Activated T-cell treated with anti-CD3 and anti-CD28 coated beads, Interleukin-2, amount 50 U/mL, for 24 hours (primary cell): ENCODE results near the gene STXBP6.

Source experiments
- DNase-seq: peaks from one replicate; pipeline ENCODE4 v3.0.0-alpha.2; 2020
- H3K27ac Mint-ChIP-seq: 2 replicates; pipeline ENCODE4 v1.8.0; 2020; ENCODE audit warnings: mild to moderate bottlenecking, mixed read lengths
- H3K27me3 Mint-ChIP-seq: 2 replicates; pipeline ENCODE4 v1.8.0; 2020; ENCODE audit warnings: mixed read lengths
- H3K36me3 Mint-ChIP-seq: 2 replicates; pipeline ENCODE4 v1.8.0; 2020; ENCODE audit warnings: low read depth, mixed read lengths
- H3K4me1 Mint-ChIP-seq: 2 replicates; pipeline ENCODE4 v1.8.0; 2020; ENCODE audit warnings: low read depth, mixed read lengths
- H3K4me3 Mint-ChIP-seq: 2 replicates; pipeline ENCODE4 v1.8.0; 2020; ENCODE audit warnings: mild to moderate bottlenecking, moderate library complexity, mixed read lengths
- H3K9me3 Mint-ChIP-seq: 2 replicates; pipeline ENCODE4 v1.8.0; 2020; ENCODE audit warnings: mixed read lengths

Gene STXBP6

DNA sequence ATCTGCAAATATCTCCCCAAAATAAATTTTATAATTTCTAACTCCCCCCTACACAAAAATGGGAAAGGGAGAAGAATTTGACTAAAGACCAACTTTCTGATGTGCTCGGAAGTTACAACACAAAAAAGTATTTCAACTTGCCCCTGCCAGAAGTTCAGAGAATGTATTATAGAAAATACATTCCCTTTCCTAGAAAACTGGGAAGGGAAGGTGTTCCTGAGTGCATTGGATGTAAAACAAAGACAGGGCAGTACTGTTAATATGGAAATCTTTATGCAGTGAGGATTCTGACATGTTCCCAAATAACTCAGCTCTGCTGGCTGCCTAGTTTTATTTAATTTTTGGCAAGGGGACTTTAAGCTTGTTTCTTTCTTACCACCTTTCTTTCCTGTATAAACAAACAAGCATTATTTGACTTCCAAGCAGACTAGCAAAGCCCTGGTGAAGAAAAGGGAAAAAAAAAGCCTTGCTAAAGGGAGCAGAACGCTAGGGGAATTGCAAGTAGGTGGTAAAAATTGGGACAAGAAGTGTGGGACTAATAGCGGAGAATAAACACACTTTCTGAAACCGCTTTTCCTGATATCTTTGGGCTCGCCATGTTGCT lies 124.1 kb downstream of the STXBP6 start:
- Mint-ChIP-seq H3K9me3 (no peaks in the 10 kb centered on the region), H3K36me3 (no peaks in the 10 kb centered on the region), H3K4me1 (no peaks in the 10 kb centered on the region), H3K27me3 (peaks cover 18% of the 10 kb centered on the region), H3K27ac (no peak overlapping the region), H3K4me3 (no peak overlapping the region)
- DNase-seq, result no peak

DNA sequence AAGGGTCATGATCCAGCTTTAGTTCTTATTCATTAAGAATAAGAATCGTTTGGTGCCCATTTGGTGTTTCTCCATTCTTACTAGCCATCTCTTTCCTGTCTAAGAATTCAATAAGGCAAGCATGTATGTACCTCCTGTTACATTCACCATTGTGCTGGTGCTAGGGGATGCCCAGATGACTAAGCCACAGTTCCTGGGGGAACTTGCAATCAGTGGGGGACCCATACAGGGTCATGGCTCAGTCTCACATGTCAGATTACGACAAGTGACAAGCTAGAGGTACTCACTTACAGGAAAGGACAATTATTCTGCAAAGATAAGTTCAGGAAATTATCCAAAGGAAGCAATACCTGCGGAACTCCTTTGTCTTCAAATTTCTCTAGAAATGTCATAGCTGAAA lies 125.4 kb downstream of the STXBP6 start:
- no peak overlapping the region for H3K27ac Mint-ChIP-seq
- H3K4me1 Mint-ChIP-seq, result no peaks in the 10 kb centered on the region
- H3K4me3 Mint-ChIP-seq, result no peak overlapping the region
- H3K36me3 Mint-ChIP-seq, result no peaks in the 10 kb centered on the region
- H3K9me3 Mint-ChIP-seq, result no peaks in the 10 kb centered on the region
- DNase-seq, result no peak
- H3K27me3 Mint-ChIP-seq, result peaks cover 18% of the 10 kb centered on the region

DNA sequence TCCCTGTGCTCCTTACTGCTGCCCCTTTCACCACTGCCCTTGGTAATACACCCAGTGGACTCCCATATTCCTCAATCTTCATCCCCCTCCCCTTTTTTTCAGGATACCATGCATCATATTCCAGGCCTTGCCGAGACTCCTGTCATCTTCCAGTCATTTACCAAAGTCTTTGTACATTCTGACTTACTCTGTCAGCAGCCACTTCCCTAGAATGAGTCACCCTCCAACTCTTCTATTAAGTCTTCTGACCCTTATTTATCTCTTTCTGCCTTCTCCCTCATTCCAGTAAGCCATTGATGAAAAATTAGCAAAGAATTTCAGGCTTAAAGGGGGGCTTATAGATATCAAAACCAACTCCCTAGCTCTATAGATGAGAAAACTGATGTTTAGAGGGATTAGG lies 128.0 kb downstream of the STXBP6 start:
- DNase-seq, result no peak
- no peak overlapping the region for H3K4me3 Mint-ChIP-seq
- no peaks in the 10 kb centered on the region for H3K4me1 Mint-ChIP-seq
- H3K9me3 Mint-ChIP-seq, result no peaks in the 10 kb centered on the region
- peaks cover 23% of the 10 kb centered on the region for H3K27me3 Mint-ChIP-seq
- H3K27ac Mint-ChIP-seq, result no peak overlapping the region
- no peaks in the 10 kb centered on the region for H3K36me3 Mint-ChIP-seq

DNA sequence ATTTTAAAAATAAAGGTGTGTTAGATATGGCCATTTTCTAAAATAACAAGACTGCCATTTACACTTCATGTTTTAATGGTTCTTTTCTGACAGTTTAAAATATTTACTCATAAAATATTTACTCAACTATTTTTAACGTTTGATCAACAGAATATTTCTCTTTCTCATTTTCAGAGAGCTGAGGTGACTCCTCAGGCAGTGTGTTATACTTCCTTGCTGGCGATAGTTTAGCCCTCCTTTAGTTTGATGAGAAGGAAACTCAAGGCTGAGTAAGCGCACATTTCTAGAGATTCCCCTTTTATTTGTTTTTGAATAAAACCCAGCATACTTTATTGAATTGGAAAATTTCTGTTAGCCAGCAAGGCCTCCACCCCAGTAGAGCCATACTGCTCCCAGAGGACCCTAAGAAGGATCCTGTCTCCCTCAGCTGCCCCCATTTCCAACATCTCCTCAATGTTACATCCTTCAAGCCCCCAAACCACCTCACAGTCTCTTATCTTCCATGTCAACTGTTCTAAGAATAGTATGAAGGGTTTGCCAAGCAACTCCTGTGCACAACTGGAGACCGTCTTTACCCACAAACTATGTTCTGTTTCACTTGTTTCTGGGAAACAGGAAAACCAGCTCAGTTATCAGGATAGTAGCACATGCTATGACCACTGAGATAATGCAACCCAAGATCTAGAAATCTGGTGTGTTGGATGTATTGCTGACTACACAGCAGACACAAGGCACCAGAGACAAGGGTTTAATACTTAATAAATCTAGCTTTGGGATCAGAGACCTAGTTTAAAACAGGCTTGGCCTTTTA lies 129.5 kb downstream of the STXBP6 start:
- no peak for DNase-seq
- Mint-ChIP-seq H3K36me3 (no peaks in the 10 kb centered on the region), H3K4me1 (no peaks in the 10 kb centered on the region), H3K27ac (no peak overlapping the region), H3K4me3 (no peak overlapping the region), H3K9me3 (no peaks in the 10 kb centered on the region), H3K27me3 (peaks cover 29% of the 10 kb centered on the region)

DNA sequence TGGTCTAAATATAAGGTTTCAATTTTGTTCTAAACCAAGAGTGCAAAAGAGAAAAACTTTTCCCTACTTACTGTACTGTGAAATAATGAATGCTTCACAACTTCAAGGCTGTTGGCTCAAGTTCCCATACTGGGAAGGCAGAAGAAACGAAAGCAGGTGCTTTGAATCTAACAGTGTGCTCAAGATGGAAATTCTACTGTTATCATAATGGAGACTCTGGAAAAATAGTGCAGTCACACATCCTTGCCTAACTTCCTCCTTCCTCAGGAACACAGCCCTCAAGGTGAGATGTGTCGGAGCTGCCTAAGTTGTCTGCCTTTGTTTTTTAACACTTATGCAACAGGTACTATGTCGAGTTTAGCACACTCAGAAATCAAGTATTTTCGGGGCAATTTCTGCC lies 131.1 kb downstream of the STXBP6 start:
- no peak for DNase-seq
- Mint-ChIP-seq H3K9me3 (no peaks in the 10 kb centered on the region), H3K4me3 (no peak overlapping the region), H3K27ac (no peak overlapping the region), H3K36me3 (no peaks in the 10 kb centered on the region), H3K27me3 (peaks cover 29% of the 10 kb centered on the region), H3K4me1 (no peaks in the 10 kb centered on the region)

DNA sequence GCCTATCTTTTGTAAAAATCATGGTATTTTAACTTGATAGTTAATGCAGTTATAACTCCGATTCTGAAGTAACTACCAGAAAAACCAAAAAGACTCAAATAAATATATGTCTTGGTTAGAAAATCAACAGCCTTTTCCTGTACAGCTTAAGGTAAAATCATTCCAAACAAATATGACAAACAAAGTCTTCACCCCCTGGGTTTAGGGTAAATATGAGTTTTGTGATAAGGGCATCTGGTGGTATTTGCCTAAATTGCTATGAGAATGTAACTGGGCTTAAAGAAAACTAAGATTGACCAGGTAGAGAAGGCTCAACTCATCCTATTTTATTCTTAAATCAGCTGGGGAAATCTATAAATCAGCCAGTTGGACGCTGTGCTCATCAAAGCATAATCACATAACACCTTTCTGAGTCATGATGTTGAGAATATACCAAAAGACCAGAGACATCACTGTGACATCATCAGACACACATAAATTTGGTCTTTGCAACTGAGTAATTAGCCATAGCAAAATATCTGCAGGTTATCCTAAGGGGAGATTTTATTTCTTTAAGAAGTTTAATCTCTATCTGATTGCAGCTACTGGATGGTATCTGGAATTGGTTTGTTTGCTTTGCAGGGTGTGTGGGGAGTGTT lies 133.9 kb downstream of the STXBP6 start:
- H3K4me1 Mint-ChIP-seq, result no peaks in the 10 kb centered on the region

DNA sequence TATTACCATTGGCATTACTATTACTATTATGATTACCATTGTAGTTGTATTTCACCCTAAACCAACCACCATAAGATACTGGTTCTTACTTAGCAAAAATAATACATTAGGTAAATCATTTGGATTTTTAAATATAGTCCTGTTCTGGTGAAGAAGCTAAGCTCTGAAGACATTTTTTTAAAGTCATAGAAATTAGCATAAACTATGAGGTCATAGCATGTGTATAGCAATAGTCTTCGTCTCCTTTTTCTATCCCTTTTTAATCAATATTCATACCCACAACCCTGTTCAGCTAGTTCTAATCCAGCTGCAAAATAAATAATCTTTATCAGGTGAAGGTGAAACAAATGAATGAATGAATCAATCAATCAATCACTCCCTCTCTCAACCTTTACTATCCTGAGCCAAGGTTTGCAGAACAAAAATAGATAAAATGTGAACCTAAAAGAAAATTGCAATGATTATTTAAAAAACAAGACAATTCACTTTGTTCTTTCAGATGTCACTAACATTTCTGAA lies 134.5 kb downstream of the STXBP6 start:
- no peak overlapping the region for H3K4me3 Mint-ChIP-seq

More for the DNA sequence above, 133.9 kb downstream of the STXBP6 start:
- Mint-ChIP-seq H3K9me3 (no peaks in the 10 kb centered on the region), H3K27ac (no peak overlapping the region), H3K27me3 (peaks cover 31% of the 10 kb centered on the region), H3K4me3 (no peak overlapping the region), H3K36me3 (no peaks in the 10 kb centered on the region)
- no peak for DNase-seq

DNA sequence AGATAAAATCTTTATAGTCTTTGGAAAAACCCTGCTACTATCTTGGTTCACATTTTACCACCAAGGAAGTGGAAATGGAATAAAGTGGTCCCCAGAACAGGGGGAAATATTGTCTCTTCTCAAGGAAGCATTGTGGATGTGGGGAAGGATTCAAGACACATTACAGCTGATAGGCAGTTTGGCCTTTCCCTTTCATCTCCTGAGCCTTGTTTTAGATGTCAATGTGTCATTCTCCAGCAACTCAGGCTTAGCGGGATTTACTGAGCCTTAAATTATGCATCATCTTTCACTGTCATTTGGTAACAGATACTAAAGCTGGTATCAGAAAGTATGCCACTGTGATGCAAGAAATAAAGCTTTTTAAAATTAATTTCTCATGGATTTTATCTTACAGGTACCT lies 136.2 kb downstream of the STXBP6 start:
- Mint-ChIP-seq H3K4me3 (no peak overlapping the region), H3K4me1 (no peaks in the 10 kb centered on the region), H3K27me3 (peaks cover 34% of the 10 kb centered on the region), H3K36me3 (no peaks in the 10 kb centered on the region), H3K9me3 (no peaks in the 10 kb centered on the region), H3K27ac (no peak overlapping the region)
- no peak for DNase-seq

More for the DNA sequence above, 134.5 kb downstream of the STXBP6 start:
- DNase-seq, result no peak
- H3K27ac Mint-ChIP-seq, result no peak overlapping the region
- no peaks in the 10 kb centered on the region for H3K4me1 Mint-ChIP-seq
- no peaks in the 10 kb centered on the region for H3K9me3 Mint-ChIP-seq
- no peaks in the 10 kb centered on the region for H3K36me3 Mint-ChIP-seq
- peaks cover 32% of the 10 kb centered on the region for H3K27me3 Mint-ChIP-seq

DNA sequence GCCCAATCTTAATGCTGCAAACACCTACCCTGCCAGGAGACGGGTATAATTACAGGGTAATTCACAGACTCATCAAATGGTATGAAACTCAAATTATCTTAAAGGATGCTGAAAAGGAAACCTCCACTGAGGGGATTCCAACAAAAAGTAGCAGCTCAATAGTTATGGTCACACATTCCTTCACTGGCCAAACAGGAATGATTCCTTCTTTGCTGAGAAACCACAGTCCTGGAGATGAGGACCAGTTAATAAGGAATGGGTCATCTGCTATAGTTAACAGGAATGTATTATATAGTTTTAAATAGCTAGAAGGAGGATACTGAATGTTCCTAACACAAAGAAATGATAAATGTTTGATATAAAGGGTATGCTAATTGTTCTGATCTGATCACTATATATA lies 136.9 kb downstream of the STXBP6 start:
- Mint-ChIP-seq H3K27ac (no peak overlapping the region), H3K27me3 (peaks cover 34% of the 10 kb centered on the region), H3K4me3 (no peak overlapping the region), H3K4me1 (no peaks in the 10 kb centered on the region), H3K36me3 (no peaks in the 10 kb centered on the region), H3K9me3 (no peaks in the 10 kb centered on the region)
- DNase-seq, result no peak

DNA sequence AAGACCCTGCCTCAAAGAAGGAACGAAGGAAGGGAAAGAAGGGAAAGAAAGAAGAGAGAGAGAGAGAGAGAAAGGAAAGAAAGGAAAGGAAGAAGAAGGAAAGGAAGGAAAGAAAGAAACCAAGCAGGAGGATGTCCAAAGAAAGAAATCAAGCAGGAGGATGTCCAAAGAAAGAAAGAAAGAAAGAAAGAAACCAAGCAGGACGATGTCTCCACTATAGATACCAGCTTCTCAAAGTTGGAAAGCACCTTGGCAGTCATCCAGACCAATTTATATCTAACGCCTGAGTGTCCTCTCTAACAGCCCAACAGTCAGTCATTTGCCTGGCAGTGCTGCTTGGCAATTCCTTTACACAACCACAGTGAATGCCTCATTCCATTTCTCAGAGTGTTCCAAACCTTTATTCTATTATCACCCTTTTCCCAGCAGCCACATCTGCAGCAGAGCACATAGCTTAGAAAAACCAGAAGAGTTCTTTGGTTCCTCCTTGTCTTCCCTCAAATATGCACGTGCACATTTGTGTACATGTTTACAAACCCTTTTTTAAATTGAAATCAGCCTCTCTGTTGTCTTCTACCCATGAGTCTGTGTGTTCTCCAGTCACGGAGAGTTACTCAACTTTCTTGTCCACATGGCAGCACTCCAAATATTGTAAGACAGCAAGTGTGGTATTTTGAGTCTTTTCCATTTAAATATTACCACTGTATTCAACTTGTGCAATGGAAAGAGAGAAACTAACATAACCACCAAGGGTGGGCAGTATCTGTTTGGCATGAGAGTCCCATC lies 138.4 kb downstream of the STXBP6 start:
- H3K9me3 Mint-ChIP-seq, result no peaks in the 10 kb centered on the region
- H3K4me3 Mint-ChIP-seq, result no peak overlapping the region
- H3K27ac Mint-ChIP-seq, result no peak overlapping the region
- no peaks in the 10 kb centered on the region for H3K36me3 Mint-ChIP-seq
- no peak for DNase-seq
- no peaks in the 10 kb centered on the region for H3K4me1 Mint-ChIP-seq
- H3K27me3 Mint-ChIP-seq, result peaks cover 30% of the 10 kb centered on the region

DNA sequence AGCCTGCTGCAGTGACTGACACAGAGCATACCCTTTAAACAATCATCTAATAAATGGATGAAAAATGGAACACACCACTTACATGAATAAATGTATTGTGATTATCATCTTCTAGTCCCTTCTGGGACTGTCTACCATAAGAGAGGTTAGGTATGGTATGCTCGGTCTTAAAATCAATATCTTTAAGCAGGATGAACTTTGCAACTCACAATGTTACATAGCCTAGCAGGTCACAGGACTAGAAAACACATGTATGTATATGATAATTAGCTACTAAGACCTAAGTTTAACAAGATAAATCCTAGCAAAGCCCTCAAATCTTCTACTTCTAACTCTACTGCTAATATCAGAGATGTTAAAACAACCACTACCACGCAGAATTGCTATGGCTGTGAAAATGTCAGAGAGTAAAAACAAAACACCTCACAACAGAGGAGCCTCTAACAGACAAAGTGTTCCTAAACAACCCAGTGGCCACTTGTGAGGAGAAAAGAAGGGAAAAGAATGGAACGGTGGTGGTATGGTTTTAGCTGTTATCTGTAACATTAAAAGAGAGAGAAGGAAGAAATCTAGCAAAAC lies 139.4 kb downstream of the STXBP6 start:
- peaks cover 30% of the 10 kb centered on the region for H3K27me3 Mint-ChIP-seq
- H3K36me3 Mint-ChIP-seq, result no peaks in the 10 kb centered on the region
- H3K4me1 Mint-ChIP-seq, result no peaks in the 10 kb centered on the region
- H3K4me3 Mint-ChIP-seq, result no peak overlapping the region
- no peak for DNase-seq
- no peaks in the 10 kb centered on the region for H3K9me3 Mint-ChIP-seq
- no peak overlapping the region for H3K27ac Mint-ChIP-seq

DNA sequence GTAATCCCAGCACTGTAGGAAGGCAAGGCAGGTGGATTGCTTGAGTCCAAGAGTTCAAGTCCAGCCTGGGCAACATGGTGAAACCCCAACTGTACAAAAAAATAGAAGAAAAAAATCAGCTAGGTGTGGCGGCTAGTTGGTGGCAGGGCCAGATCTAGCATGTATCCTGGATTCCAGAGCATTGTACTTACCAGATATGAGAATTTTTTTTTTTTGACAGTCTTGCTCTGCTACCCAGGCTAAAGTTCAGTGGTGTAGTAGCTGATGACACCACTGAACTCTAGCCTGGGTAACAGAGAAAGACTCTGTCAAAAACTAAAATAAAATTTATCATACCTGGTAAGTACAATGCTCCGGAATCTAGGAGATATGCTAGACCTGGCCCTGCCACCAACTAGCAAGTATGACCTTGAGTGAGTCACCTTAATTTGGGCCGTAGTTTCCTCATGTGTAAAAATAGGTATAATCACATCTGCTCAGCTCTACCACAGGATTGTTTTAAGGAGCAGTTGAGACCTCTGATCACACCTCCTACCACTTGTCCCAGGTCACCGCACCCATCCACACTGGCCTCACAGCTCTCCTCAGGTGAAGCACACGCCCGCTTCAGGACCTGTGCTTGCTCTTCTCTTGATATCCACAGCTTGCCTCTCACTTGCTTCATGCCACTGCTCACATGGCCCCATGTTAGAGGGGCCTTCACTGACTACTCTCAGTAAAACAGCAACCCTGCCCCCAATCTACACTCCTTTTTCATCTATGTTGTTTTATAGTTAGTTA lies 140.2 kb downstream of the STXBP6 start:
- Mint-ChIP-seq H3K36me3 (no peaks in the 10 kb centered on the region), H3K27me3 (peaks cover 30% of the 10 kb centered on the region), H3K27ac (no peak overlapping the region), H3K4me3 (no peak overlapping the region), H3K4me1 (no peaks in the 10 kb centered on the region), H3K9me3 (no peaks in the 10 kb centered on the region)
- DNase-seq, result no peak

DNA sequence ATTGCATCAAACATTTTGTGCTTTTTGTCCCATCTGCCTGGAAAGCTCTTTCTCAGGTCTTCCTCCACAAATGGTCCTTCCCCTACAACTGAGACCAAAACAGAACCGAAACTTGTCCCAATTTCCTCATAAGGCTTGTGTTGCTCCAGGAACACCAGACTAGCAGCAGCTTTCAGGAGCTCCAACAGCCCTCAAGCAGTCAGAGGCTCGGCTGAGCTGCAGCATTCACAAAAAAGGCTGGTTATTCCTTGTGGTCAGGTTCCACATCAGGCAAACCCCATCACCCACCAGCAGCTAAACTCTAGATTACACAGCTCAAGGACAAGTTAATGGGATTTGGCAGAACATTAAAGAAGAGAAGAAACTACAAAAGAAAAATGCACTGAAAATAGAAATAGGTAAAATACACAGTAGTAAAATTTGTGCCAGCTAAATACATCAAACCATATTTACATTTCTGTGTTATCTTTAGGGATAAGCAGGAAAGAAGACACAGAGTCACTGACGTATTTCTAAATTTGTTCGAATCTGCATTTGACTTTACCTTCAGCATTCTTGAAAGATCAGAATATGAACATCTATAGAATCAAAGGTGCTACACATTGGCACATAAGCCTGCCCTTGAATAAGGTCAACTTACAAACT lies 141.2 kb downstream of the STXBP6 start:
- H3K4me1 Mint-ChIP-seq, result no peaks in the 10 kb centered on the region
- no peak overlapping the region for H3K4me3 Mint-ChIP-seq

More for the DNA sequence above, 141.2 kb downstream of the STXBP6 start:
- Mint-ChIP-seq H3K9me3 (no peaks in the 10 kb centered on the region), H3K27me3 (peaks cover 29% of the 10 kb centered on the region), H3K36me3 (no peaks in the 10 kb centered on the region), H3K27ac (no peak overlapping the region)
- no peak for DNase-seq
